Measurements from ENCODE around the gene RASD2.

DNA sequence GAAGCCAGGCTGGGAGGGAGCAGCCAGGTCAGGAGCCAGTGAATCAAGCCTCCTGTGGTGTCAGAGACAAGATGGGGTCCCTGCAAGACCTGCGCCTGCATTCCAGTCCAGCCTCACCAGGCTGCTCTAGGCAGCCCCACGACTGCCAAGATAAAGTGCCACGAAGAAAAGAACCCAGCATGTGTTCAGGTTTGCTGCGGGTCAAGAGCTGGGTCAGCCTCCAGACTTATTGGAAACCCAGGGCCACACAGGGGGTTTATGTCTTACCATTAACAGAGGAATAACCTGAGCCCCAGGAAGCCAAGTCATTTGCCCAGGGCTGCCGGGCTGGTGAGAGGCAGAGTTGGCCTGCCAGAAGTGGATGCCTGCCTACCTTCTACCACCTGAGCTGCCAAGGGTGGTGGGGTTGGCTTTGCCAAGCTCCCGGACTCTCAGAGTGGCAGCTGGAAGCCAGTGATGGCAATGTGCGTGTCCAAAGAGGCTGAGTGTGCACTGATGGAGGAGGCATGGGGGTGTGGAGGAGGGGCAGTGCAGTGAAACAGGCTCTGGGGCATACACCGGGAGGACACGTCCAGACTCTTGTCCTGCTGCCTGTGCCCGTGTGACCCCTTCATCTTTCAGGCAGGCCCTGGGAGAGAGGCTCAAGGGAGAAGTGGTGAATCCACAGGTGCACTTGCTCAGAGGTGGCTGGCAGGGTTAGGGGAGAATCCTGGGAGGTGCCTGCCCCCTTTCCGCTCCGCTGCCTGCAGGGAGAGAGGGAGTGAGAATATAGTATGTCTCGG, 1.7 kb downstream of the RASD2 start:
- TF ChIP-seq, protein P1, sequence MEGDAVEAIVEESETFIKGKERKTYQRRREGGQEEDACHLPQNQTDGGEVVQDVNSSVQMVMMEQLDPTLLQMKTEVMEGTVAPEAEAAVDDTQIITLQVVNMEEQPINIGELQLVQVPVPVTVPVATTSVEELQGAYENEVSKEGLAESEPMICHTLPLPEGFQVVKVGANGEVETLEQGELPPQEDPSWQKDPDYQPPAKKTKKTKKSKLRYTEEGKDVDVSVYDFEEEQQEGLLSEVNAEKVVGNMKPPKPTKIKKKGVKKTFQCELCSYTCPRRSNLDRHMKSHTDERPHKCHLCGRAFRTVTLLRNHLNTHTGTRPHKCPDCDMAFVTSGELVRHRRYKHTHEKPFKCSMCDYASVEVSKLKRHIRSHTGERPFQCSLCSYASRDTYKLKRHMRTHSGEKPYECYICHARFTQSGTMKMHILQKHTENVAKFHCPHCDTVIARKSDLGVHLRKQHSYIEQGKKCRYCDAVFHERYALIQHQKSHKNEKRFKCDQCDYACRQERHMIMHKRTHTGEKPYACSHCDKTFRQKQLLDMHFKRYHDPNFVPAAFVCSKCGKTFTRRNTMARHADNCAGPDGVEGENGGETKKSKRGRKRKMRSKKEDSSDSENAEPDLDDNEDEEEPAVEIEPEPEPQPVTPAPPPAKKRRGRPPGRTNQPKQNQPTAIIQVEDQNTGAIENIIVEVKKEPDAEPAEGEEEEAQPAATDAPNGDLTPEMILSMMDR (IDR thresholded peaks at IDR 0.05; ENCODE audit: insufficient read depth, low read depth, low read length) = no peak
- TF ChIP-seq EZH2 (IDR thresholded peaks at IDR 0.05; ENCODE audit: insufficient read depth, low read length) = no peak

All from astrocyte (in vitro differentiated cells and primary cell).